Measurements from ENCODE around the gene SLC1A7.

The SLC1A7 gene

DNA sequence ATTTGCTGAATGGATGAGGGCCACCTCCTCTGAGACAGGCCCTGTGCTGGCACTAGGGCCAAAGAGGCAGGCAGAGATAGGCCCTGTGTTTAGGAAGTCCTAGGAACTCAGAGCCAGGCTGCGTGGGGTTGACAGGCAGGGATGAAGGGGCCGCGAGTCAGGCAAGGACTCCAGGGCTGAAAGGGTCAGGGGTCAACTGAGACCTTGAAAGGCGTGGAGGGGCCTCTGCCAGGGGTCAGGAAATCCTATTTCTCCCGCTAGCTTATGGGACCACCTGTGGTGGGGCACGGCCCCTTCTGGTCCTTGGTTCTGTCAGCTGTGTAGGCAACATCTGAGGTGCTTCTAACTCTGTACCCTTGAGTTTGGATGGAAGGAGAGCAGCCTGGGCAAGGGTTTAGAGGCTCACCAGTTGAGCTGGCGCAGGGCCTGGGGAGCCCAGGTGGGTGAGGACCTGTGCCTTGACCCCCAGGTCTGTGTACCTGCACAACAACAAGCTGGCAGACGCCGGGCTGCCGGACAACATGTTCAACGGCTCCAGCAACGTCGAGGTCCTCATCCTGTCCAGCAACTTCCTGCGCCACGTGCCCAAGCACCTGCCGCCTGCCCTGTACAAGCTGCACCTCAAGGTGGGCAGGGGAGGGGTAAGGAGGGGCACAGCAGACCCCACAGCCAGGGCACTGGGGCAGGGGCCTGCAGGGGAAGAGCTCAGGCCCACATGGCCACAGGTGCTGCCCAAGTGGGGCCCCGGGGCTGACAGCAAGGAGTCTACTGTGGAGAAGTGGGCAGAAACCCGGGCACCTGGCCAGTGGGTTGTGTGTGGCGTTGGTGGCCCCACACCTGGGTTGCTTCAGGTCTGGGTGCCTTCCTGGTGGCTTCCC lies 65.5 kb downstream of the SLC1A7 start:
- no peak for DNase-seq (ENCODE audit: low read depth in 2 of 2)

DNA sequence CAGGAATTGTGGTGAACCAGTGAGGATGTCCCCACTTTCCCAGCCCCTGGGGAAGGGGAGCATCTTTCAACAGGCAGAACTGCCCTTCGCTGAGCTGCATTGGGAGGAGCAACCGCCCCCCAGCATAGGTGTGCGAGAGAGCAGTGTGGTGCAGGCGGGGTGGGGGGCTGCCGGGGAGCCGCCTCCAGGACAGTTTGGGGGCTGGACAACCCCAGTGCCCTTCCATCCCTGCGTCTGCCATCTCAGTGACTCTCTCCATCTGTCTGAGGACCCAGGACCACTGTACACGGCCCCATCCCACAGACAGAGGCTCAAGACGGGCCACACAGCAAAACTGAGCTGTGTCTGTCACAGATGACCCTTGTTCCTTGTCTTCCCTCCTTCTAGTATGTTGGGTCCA lies 66.3 kb downstream of the SLC1A7 start:
- no peak for DNase-seq (ENCODE audit: low read depth in 2 of 2)

DNA sequence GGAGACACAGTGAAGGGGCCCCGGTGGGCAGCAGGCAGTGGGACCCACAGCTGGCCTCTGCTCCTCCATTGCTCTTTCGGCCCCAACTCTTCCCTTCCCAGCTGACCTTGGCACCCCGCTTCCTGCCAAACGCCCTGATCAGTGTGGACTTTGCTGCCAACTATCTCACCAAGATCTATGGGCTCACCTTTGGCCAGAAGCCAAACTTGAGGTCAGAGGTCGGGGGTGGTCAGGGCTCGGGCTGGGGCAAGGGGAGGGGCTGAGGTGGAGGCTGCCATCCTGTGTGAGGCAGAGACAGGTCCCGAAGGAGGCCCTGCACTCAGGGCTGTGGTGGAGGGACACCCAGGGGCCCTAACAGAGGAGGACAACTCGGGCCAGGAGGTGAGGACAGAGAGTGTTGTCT lies 66.7 kb downstream of the SLC1A7 start:
- DNase-seq (ENCODE audit: low read depth in 2 of 2) = no peak

DNA sequence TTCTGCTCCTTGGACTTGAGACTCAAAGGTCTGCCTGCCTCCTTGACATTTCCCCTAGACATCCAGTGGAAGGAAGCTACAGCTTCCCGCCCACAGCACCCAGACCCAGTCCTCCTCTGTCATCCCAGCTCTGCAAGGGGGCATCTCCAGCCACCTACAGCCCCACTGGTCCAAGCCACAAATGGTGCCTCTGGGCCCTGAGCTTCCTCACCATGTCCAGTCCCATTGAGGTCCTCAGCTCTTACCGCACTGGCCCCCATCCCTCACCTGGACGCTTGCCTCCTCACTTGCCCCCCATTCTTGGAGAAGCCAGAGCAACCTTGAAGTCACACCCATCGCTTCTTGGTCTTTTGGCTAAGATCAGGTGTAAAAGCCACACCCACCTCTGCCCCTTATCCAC lies 67.2 kb downstream of the SLC1A7 start:
- DNase-seq (ENCODE audit: low read depth in 2 of 2) = no peak

DNA sequence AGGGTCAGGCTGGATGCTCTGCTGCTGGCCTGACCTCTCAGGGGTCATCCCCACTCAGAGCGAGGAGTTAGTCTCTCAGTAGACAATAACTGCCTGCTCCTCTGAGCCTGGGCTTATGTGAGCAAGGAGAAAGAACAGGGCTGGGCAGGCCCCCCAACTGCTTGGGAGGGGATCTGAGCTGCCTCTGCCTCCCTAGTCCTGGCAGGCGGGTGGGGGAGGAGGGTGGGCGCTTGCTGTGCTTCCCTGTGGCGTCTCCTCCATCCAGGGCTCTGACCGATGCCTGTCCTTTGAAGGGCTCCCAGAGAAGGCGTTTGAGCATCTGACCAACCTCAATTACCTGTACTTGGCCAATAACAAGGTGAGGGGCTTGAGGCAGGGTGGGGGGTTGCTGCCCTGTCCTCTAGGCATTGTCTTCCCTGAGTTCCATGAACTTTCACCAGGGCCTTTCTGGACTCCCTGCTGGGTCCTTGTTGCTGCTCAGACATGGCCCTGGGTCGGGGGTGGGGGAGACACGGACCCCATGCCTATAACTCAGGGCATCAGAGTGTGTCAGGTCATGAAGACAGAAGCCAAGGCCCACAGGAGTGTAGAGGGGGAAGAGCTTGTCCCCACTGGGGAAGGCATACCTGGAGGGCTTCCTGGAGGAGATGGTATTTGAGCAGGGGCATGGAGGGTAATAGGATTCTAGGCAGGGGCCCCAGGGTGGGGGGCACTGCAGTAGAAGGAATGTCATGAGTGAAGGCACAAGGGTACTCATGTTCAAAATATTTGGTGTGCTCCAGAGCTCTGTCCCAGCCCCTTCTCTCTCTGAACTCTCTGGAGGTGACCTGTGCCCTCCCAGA lies 67.9 kb downstream of the SLC1A7 start:
- DNase-seq (ENCODE audit: low read depth in 2 of 2) = no peak

DNA sequence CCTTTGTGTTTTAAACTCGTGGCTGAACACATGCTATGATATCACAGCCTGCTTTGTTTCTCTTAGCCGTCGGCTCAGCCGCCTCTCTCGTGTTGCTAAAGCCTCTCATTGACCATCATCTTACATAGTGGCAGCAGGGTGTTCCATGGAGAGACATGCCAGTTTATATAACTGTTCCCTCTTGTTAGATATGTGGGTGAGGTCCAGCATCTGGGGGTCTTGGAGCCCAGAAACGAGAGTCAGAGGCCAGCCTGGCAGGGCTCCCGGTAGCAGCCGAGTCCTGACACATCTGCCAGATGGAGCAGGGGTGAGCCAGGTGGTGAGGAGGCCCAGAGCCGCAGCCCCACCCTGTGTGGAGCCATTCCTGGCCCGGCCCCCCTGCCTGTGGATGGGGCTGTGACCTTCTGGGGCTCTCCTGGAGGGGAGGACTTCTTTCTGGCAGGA lies 68.5 kb downstream of the SLC1A7 start:
- DNase-seq (ENCODE audit: low read depth in 2 of 2) = no peak

DNA sequence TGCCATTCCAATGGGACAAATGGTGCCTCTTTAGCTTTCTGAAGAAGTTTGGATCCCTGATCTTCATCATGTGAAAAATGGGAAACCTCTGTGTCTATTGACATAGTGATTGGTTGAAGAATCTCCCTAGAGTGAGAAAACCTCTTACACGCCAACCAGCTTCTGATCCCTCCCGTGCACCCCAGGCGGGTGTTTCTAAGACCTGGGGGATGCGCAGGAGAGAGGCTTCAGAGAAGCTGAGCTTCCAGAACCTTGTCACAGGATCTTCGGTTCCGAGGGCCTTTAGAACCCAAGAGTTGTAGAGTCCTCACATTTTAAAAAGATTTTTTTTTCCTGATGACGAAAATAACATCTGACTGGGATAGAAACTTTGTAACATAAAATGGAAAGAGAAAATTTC lies 69.2 kb downstream of the SLC1A7 start:
- no peak for DNase-seq (ENCODE audit: low read depth in 2 of 2)

DNA sequence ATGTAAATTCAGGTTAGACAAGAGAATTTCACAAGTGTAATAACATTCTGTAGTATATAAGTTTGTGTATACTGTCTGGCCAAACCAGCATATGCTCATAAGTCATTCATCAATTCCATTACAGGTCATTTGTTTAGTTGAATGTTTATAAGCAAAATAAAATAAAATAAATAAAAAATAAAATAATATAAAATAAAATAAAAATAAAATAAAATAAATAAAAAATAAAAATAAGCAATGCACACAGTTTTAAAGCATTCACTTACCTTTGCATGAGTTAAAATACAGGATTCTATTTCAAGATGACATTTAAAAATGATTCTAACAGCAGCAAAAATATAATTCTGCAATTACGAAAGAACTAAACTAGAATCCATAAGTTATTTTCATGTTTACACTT lies 70.5 kb downstream of the SLC1A7 start:
- DNase-seq (ENCODE audit: low read depth in 2 of 2) = no peak

DNA sequence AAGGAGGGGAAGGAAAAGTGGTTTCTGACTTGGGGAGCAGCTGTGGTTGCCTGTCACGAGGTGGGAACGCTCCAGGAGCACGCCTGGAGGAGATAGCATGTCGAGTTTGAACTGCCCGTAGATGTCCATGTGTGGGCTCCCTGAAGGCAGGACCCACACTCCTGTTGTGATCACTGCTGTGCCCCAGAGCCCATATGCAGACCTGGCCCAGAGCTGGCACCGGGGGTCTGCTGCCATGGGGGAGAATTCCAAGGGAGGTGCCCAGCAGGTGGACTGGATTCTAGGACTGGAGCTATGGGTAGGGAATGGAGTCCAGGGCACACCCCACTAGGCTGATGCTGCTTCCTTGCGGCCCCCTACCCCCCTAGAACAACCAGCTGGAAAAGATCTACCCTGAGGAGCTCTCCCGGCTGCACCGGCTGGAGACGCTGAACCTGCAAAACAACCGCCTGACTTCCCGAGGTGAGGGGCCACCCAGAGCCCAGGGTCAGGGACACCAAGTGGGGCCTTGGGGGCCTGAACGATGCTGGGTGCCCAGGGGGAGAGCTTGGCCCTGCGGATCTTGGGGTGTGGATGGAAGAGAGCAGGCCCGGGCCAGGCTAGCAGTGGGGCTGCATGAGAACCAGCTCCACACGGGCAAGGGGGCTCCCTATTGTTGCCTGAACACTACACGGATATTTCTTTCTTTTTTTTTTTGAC lies 71.1 kb downstream of the SLC1A7 start:
- no peak for DNase-seq (ENCODE audit: low read depth in 2 of 2)

DNA sequence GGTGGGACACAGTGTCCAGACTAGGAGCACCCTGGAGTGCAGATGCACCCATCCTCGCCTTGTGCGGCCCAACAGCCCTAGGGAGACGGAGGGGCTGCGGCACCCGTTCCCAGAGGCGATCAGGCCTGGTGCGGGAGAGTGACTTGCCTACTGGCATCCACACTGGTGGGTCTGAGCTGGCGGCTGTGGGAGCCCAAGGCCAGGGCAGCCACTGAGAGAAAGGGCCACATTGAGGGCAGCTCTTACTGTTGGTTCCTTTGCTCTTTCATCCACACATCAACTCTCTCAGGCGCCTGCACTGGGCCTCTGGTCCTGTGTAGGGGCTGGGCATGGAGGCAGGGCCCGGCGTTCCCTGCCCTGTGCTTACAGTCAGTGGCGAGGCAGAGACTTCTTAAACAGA lies 71.8 kb downstream of the SLC1A7 start:
- DNase-seq (ENCODE audit: low read depth in 2 of 2) = no peak

DNA sequence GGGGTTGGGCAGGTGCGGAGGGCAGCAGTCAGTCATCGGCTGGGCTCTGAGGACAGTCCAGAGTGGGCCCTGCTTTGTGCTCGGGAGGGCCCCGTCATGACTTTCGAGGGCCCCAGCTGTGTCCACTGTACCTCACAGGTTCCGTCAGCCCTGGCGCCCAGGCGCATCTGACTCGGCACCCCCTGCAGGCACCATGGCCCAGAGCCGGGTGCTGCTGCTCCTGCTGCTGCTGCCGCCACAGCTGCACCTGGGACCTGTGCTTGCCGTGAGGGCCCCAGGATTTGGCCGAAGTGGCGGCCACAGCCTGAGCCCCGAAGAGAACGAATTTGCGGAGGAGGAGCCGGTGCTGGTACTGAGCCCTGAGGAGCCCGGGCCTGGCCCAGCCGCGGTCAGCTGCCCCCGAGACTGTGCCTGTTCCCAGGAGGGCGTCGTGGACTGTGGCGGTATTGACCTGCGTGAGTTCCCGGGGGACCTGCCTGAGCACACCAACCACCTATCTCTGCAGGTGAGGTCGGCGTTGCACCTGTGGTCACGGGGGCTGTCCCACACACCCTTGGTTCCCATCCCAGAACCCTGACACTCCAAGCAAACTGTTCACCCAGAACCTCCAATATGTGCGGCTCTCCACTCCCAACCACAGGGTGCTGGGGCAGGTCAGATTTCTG lies 72.6 kb downstream of the SLC1A7 start:
- DNase-seq (ENCODE audit: low read depth in 2 of 2) = no peak

DNA sequence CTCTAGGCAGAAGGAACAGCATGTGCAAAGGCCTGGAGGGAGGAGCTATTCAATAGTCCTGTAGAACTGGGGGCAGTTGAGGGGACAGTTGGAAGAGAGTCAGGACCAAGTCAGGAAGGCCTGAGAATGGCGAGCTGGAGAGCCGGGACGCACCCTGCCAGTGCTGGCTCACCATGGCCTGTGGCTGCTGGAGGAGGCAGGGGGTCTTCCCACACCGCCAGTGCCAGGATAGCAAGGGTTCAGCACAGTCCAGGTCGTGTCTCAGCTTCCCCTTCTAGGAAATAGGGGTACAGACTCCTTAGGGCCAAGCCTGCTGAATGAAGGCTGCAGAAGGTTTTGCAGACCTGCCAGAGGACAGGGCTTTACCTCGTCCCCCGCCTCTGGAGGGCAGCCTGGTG lies 73.2 kb downstream of the SLC1A7 start:
- no peak for DNase-seq (ENCODE audit: low read depth in 2 of 2)

DNA sequence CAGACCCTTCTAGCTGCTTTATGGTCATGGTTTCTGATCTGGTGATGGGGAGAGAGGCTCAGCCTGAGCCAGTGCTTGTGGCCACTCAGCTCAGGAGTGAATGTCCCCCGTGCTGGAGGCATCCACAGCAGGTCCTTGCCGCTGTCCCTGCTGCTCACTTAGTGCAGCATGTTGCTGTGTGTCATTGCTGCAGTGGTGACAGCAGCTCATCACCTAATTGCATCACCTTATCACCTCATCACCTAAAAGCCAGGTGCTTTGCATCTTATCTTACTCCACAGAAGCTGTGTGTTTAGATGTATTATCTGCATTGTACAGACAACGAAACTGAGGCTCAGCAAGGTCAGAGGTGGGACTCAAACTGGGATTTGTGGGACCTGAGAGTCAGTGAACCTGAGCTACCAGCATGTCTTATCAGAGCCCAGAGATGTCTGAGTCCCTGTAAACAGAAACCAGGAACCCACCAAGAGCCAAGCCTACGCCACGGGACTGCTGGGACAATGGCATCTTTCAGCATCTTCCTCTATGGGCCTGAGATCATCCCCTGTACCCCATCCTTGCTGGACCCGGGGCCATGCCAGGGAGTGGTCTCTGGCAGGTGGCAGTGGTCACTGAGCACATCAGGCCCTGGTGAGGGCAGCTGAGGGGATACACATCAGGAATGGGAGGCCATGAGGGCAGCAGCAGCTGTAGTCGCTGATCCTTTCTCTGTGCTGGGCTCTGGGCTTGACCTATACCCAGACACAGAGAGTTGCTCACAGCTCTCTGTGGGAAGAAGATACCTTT lies 73.9 kb downstream of the SLC1A7 start:
- DNase-seq (ENCODE audit: low read depth in 2 of 2) = no peak

DNA sequence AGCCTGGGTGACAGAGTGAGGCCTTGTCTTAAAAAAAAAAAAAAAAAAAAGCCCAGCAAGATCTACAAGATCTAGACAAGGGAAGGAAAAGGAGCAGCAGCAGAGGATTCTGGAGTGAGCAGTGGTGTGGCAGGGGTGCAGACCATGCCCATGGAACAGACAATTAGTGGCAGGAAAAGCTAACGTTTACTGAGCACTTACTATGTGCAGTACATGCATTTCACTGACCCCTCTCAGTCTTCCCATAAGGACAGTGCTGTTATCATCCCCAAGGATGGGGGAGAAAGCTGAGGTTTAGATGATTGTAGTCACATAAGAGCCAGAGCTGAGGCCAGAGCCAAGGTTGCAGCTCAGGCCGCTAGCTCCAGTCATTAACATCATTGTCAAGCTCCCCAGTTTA lies 74.6 kb downstream of the SLC1A7 start:
- no peak for DNase-seq (ENCODE audit: low read depth in 2 of 2)

DNA sequence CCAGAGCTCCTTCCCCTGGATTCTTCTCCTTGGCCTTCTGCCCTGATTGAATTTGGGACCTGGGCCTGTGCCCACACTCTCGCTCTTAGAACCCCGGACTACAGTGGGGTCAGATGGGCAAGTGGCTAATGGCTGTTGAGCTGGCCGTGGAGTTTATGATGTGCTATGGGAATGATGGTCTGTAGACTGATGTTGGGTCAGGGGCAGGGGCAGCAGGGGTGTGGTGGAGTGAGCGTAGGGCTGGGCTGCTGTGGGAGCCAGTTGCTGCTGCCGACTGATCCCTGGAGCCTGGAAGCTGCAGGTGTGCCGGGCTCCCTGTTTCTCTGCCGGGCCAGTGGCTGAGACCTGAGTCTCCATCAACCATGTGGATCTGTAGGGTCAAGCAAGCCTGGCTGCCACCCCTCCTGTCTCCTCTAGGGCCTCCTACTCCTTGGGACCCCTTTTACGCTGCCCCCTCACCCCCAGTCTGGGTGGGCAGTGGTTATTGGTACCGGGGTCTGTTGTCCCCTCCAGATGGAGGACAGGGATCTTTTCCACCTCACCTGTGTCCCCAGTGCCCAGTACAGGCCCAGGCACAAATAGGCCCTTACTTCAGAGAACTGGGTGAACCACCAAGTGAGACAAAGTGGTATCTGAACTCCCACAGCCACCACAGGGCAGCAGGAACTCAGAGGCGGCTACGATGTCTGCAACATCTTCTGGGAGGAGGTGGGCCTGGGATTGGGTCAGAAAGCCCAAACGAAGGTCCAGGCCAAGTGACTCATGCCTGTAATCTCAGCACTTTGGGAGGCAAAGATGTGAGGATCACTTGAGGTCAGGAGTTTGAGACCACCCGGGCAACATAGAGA lies 75.3 kb downstream of the SLC1A7 start:
- no peak for DNase-seq (ENCODE audit: low read depth in 2 of 2)

DNA sequence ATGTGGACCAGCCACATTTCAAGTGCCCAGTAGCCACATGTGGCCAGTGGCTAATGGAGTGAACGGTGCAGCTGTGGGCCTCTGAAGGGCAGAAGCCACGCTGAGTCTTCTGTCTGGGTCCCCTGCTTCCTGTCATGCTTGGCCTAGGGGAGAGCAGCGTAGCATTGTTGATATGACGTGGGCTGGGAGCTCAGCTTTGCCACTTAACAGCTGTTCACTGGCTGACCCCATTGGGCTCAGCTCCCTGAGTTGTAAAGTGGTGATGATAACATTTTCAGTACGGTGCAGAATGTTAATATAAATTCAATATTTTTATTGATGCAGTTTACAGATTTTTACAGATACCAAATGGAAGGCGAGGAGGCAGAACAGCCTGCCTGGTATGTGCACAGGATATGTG lies 76.0 kb downstream of the SLC1A7 start:
- DNase-seq (ENCODE audit: low read depth in 2 of 2) = no peak

DNA sequence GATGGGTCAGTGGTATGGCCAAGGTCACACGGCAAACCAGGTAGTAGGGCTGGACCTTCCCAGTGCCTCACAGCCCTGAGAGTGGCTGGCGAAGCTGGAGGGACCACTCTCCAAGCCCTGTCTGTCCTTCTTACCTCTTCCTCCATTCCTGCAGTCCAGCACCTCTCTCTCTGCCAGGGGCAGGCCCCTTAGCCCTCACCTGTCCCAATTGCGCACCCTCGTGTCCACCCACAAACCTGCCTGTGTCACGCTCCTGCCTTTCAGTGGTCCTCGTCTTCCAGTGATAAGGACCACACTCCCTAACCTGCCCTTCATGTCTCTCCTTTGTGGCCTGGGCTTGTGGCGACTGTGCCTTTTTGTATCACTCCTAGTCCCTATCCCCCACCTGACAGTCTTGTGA lies 77.0 kb downstream of the SLC1A7 start:
- no peak for DNase-seq (ENCODE audit: low read depth in 2 of 2)

DNA sequence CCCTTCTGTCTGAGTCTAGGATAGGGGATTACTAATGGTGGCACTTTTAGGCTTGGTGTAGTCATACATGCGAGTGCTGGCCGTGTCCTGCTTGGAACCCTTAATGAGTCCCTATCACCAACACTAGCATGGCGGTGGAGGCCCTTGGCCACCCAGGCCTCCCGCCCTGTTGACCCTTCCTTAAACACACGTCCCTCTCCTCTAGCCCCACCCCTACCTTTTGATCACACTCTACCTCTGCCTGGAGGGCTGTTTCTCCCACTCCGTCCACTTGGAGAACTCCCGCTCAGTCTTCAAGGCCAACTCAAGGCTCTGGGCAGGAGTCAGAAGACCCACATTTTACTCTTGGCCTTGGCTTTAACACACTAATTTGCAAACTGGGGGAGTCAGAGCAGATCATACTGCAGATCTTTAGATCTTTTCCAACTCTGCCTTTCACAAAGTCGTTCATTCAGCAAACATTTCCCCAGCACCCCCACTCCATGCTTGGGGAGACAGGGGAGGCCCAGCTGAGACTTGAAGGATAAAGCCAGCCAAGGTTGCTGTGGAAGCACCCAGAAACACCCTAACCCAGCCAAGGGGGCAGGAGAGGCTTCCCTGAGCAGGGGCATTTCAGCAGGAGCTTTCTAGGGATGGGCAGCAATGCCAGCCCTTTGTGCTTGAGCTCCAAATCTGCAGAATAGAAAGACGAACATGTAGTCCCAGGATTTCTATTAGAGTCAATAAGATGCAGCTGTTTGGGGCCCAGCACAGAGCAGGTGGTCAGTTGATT lies 78.5 kb downstream of the SLC1A7 start:
- DNase-seq (ENCODE audit: low read depth in 2 of 2) = no peak

Measured in fibroblast of skin of left biceps (primary cell).